A549 (cell line): Measurements from ENCODE around the gene CFAP46. TPM values are rescaled to one million over a fixed set of nuclear protein-coding genes. Genes with fewer than 3 reads are reported as not detected.

Experiments used
- ATAC-seq, 2 experiments: fragments of 200-7000 bp in 1 of 2; fragments of >200 bp in 1 of 2; cut with Nextera tagmentation in 1 of 2; cut with Tn5 transposase in 1 of 2; 3 replicates each; pipeline versions ENCODE4 v1.8.0 to v1.9.1; 2018 to 2020; ENCODE audit warnings: mild to moderate bottlenecking in 1 of 2, moderate library complexity in 1 of 2
- CTCF ChIA-PET: fragments of 300-600 bp; sonication (Branson Sonifier 250); formaldehyde crosslinking; extraction: SDS; loops from one replicate; lab custom pipeline; 2021; ENCODE audit warnings: antibody characterized with exemption, inconsistent platforms; lab: Yijun Ruan, JAX
- POLR2A ChIA-PET: fragments of 350-600 bp; formaldehyde crosslinking; extraction: SDS; loops from one replicate; lab custom pipeline; 2021; ENCODE audit warnings: antibody characterized with exemption, inconsistent platforms; lab: Yijun Ruan, JAX
- DNase-seq, 2 experiments: peaks; one replicate each; pipeline versions ENCODE4 v3.0.0 to v3.0.0-alpha.2; 2011 to 2016; ENCODE audit warnings: low read depth in 1 of 2, low spot score in 1 of 2
- FAIRE-seq: peaks from 2 replicates; lab custom pipeline; 2011; peaks lifted over from hg19 to GRCh38; lab: Jason Lieb, UNC
- H3K27ac ChIP-seq, 2 experiments: fragments of >200 bp; sonication (Bioruptor Twin); formaldehyde crosslinking; 3 replicates each; pipeline ENCODE4 v1.5.1; 2016 to 2017
- H3K4me1 ChIP-seq: fragments of >200 bp; sonication (Bioruptor Twin); formaldehyde crosslinking; 3 replicates; pipeline ENCODE4 v1.6.1; 2016
- H3K4me2 ChIP-seq: fragments of >200 bp; sonication (Bioruptor Twin); formaldehyde crosslinking; 3 replicates; pipeline ENCODE4 v1.6.1; 2016
- H3K4me3 ChIP-seq: fragments of >200 bp; sonication (Bioruptor Twin); formaldehyde crosslinking; 3 replicates; pipeline ENCODE4 v1.5.1; 2016
- H3K9me3 ChIP-seq: fragments of >200 bp; sonication (Bioruptor Twin); formaldehyde crosslinking; 3 replicates; pipeline ENCODE4 v1.6.1; 2016
- BHLHE40 ChIP-seq: IDR thresholded peaks from 2 replicates; pipeline ENCODE4 v1.6.1; 2012; ENCODE audit warnings: low read depth, low read length, inconsistent platforms
- CBX2 ChIP-seq: fragments of 200-600 bp; sonication (generic); IDR thresholded peaks from 2 replicates; pipeline ENCODE4 v1.6.1; 2016; ENCODE audit warnings: low read depth, mild to moderate bottlenecking, borderline replicate concordance
- CBX8 ChIP-seq: fragments of 200-600 bp; sonication (generic); IDR thresholded peaks from 2 replicates; pipeline ENCODE4 v1.6.1; 2016
- CHD2 ChIP-seq: fragments of 150-350 bp; IDR thresholded peaks from 2 replicates; pipeline ENCODE4 v1.6.1; 2014; ENCODE audit warnings: low read length; ENCODE audit not compliant: partially characterized antibody
- CHD4 ChIP-seq: fragments of 200-600 bp; sonication (generic); IDR thresholded peaks from 2 replicates; pipeline ENCODE4 v1.6.1; 2016; ENCODE audit warnings: antibody characterized with exemption, mild to moderate bottlenecking, borderline replicate concordance
- EHF ChIP-seq: fragments of 250-450 bp; sonication (Bioruptor Pico); IDR thresholded peaks from 2 replicates; pipeline ENCODE4 v1.5.0; 2020; ENCODE audit warnings: mild to moderate bottlenecking
- EHMT2 ChIP-seq: fragments of 200-600 bp; sonication (generic); IDR thresholded peaks from 2 replicates; pipeline ENCODE4 v1.6.1; 2016; ENCODE audit warnings: antibody characterized with exemption, low read depth, mild to moderate bottlenecking, moderate library complexity
- FOSB ChIP-seq: fragments of 250-450 bp; sonication (Bioruptor Pico); IDR thresholded peaks from 2 replicates; pipeline ENCODE4 v1.5.0; 2020; ENCODE audit warnings: mild to moderate bottlenecking, moderate library complexity
- FOSL2 ChIP-seq, 2 experiments: fragments of 450-650 bp in 1 of 2; fragments of >200 bp in 1 of 2; sonication (Bioruptor Twin) in 1 of 2; formaldehyde crosslinking; IDR thresholded peaks; 2 replicates each; pipeline versions ENCODE4 v1.5.0 to v1.6.1; 2016 to 2020; ENCODE audit warnings: mild to moderate bottlenecking in 1 of 2, moderate library complexity in 1 of 2
- HEYL ChIP-seq: fragments of 250-450 bp; sonication (Bioruptor Pico); IDR thresholded peaks from 2 replicates; pipeline ENCODE4 v1.8.0; 2021; ENCODE audit warnings: mild to moderate bottlenecking, moderate library complexity
- HOXA7 ChIP-seq: fragments of 250-450 bp; sonication (Bioruptor Pico); IDR thresholded peaks from 2 replicates; pipeline ENCODE4 v1.5.0; 2020; ENCODE audit warnings: mild to moderate bottlenecking, moderate library complexity
- PHF8 ChIP-seq: fragments of 200-600 bp; sonication (generic); IDR thresholded peaks from 2 replicates; pipeline ENCODE4 v1.6.1; 2016; ENCODE audit warnings: low read depth, mild to moderate bottlenecking, antibody characterized with exemption, moderate library complexity, borderline replicate concordance
- POLR2AphosphoS2 ChIP-seq: conservative IDR thresholded peaks from 2 replicates; pipeline ENCODE4 v1.6.1; 2012; ENCODE audit warnings: low read length, improper control_type of control experiment, inconsistent platforms
- RAD21 ChIP-seq, 2 experiments: fragments of >200 bp in 1 of 2; sonication (Bioruptor Twin) in 1 of 2; formaldehyde crosslinking in 1 of 2; IDR thresholded peaks in 1 of 2; conservative IDR thresholded peaks in 1 of 2; 2 replicates in 1 of 2; 3 replicates in 1 of 2; pipeline ENCODE4 v1.6.1; 2012 to 2018; ENCODE audit warnings: inconsistent platforms in 1 of 2
- RARB ChIP-seq: fragments of 250-450 bp; sonication (Bioruptor Pico); IDR thresholded peaks from 2 replicates; pipeline ENCODE4 v1.8.0; 2021; ENCODE audit warnings: mild to moderate bottlenecking, moderate library complexity
- RCOR1 ChIP-seq: fragments of 150-350 bp; IDR thresholded peaks from 2 replicates; pipeline ENCODE4 v1.6.1; 2014; ENCODE audit warnings: antibody characterized with exemption, low read length, low read depth
- RFX5 ChIP-seq: fragments of 450-650 bp; IDR thresholded peaks from 2 replicates; pipeline ENCODE4 v1.7.1; 2014; ENCODE audit warnings: antibody characterized with exemption, mild to moderate bottlenecking, moderate library complexity
- SMC3 ChIP-seq: fragments of >200 bp; sonication (Bioruptor Twin); formaldehyde crosslinking; IDR thresholded peaks from 3 replicates; pipeline ENCODE4 v1.6.1; 2018; ENCODE audit warnings: inconsistent platforms
- ZC3H11A ChIP-seq: fragments of 450-650 bp; IDR thresholded peaks from 2 replicates; pipeline ENCODE4 v1.6.1; 2014; ENCODE audit warnings: antibody characterized with exemption, mild to moderate bottlenecking
- ZFP36 ChIP-seq: fragments of 450-650 bp; IDR thresholded peaks from 2 replicates; pipeline ENCODE4 v1.6.1; 2014; ENCODE audit warnings: borderline replicate concordance; ENCODE audit not compliant: partially characterized antibody
- WGBS: methylation state at CpG from one replicate; pipeline ENCODE4 v1.1.6; 2017; ENCODE audit errors: missing lambda C conversion rate; 5-methylcytosine and 5-hydroxymethylcytosine counted together
- polyA plus RNA-seq, 4 experiments: library from polyadenylated mRNA; depleted of rRNA in 3 of 4; stranded (reverse); fragments of >200 nt; fragmentation: RNase III in 1 of 4; extraction: RNeasy Plus Mini Kit Qiagen cat#74134 plus additional on column Dnase treatment in 1 of 4; gene quantifications; 2 replicates in 3 of 4; 3 replicates in 1 of 4; pipeline ENCODE4 v1.2.3, GENCODE V29; 2011 to 2017
- TF ChIP-seq, protein P1 (sequence below): fragments of >200 bp; sonication (Bioruptor Twin); formaldehyde crosslinking; IDR thresholded peaks from 3 replicates; pipeline ENCODE4 v1.5.1; 2016
- TF ChIP-seq, protein P2 (sequence below): fragments of 200-600 bp; sonication (generic); IDR thresholded peaks from 2 replicates; pipeline ENCODE4 v1.6.1; 2016; ENCODE audit warnings: antibody characterized with exemption, mild to moderate bottlenecking, moderate library complexity
- TF ChIP-seq, protein P3 (sequence below): IDR thresholded peaks from 2 replicates; pipeline ENCODE4 v1.6.1; 2012; ENCODE audit warnings: low read depth, borderline replicate concordance
- TF ChIP-seq, protein P4 (sequence below): fragments of >200 bp; sonication (Bioruptor Twin); formaldehyde crosslinking; IDR thresholded peaks from 2 replicates; pipeline ENCODE4 v1.6.1; 2016
- TF ChIP-seq, protein P5 (sequence below): fragments of 450-650 bp; IDR thresholded peaks from 2 replicates; pipeline ENCODE4 v1.6.1; 2014; ENCODE audit warnings: antibody characterized with exemption

The CFAP46 gene
- polyA plus RNA-seq, 2 of the 4 experiments (the other 2 are of a cell fraction): 0.88 to 1.8 TPM

DNA sequence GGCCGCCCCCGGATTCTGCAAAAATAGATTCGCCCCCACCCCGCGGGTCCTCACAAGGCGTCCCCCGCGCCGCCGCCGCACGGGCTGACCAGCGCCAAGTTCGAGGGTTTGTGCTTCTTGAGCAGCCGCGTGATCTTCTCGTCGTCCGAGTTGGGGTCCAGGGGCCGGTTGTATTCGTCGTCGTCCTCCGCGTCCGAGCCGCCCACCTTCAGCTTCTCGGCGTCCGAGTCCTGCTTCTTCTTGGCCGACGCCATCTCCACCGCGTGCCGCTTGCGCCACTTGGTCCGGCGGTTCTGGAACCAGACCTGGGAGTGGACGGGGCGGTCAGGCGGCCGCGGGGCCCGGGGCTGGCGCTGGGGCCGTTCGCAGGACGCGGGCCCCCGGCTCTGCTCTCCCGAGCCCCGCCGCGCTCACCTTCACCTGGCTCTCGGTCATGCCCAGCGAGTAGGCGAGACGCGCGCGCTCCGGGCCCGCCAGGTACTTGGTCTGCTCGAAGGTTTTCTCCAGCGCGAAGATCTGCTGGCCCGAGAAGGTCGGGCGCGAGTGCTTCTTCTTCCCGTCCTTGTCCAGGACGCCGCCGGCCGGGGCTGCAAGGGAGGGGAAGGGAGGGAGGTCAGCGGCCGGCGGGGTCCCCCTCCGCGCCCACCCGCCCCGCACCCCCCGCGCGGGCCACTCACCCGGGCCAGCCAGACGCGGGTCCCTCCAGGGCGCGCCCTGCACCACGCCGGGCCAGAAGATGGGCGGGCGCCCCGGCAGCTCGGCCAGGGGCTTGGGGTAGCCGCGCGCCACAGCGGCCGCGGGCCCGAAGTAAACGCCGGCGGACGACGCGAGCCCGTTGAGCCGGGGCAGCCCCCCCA, 157.3 kb downstream of the CFAP46 start (continued):
- TF ChIP-seq ZC3H11A (no peak), ZFP36 (no peak), POLR2AphosphoS2 (no peak), SMC3 (no peak), CHD2 (no peak)
- TF ChIP-seq, protein P1, sequence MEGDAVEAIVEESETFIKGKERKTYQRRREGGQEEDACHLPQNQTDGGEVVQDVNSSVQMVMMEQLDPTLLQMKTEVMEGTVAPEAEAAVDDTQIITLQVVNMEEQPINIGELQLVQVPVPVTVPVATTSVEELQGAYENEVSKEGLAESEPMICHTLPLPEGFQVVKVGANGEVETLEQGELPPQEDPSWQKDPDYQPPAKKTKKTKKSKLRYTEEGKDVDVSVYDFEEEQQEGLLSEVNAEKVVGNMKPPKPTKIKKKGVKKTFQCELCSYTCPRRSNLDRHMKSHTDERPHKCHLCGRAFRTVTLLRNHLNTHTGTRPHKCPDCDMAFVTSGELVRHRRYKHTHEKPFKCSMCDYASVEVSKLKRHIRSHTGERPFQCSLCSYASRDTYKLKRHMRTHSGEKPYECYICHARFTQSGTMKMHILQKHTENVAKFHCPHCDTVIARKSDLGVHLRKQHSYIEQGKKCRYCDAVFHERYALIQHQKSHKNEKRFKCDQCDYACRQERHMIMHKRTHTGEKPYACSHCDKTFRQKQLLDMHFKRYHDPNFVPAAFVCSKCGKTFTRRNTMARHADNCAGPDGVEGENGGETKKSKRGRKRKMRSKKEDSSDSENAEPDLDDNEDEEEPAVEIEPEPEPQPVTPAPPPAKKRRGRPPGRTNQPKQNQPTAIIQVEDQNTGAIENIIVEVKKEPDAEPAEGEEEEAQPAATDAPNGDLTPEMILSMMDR: no peak

DNA sequence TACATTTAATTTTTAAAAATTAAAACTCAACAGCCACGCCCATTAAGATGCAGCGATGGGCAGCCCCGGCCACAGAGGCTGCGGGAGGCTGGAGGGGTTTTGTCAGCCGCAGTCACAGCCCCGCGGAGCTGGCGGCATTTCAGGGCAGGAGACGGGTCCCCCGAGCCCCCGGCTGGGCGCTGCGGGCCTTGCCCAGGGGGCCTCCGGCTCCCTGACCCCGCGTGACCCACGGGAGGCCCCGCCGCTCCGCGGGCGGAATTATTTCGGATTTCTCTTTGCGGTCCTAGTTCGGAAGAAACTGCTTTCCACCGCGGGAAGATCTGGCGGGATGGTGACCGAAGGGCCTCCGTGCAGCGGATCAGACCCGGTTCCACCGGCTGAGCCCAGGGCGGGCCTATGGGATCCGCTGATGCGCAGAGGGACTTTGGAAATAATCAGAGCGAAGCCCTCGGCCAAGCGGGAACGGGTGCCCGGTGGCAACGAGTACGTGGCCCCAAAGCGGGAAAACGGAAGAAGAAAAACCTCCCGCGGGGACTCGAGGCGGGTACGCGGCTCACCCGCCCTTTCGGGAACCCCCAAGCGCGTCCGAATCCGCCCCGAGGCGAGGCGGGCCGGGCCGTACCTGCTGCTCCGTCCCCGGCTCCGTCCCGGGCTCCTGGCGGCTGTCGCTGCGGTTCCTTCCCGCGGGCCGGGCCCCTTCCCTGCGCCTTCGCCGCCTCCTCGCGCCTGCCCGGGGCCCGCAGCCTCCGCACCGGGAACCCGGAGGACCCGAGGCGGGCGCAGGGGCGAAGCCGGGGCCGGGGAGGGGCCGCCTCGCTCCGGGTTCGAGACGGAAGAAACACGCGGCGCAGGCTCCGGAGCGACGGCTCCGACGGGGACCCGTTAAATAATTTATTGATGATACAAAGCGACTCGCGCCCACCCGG, 158.2 kb downstream of the CFAP46 start:
- ATAC-seq: no peak

DNA sequence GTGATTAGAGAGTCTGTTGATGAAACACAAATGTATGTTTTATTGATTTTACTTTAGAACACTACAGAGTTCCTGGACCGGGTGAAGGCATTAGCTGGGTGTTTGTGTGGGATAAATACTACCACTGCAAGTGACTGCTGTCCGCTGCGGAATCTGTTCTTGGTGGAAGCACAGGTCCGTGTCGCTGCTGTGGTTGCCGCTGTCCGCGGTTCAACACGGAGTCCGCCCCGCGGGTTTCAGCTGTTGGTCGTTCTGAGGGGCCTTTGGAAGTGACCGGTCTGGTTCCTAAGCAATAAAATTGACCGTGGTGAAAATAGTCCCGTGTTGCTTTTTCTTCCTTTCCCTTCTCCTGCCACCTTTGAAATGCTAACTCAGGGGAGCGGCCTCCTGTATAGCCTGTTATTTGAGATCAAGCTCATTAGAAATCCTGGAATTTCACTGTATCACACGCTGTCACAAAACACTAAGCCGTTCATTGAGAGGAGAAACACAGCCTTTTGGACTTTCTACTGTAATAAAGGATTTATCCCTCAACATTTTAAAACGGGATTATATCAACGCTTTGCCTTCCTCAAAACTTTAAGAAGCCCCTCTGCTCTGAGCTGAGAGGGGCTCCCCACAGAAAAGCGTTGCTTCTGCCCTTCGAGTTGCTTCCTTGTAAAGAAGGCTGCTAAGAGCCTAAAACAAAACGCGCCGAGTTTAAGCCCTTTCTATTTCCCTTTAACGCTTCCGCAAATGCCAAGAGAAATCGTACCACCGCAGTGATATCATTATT, 159.0 kb downstream of the CFAP46 start:
- no peak overlapping the region for H3K4me2 ChIP-seq
- 87% methylated on average over 30 of the region's 30 CpGs for WGBS
- no peak for ATAC-seq
- peaks cover 26% of the 10 kb centered on the region for H3K4me1 ChIP-seq
- no peaks in the 10 kb centered on the region for H3K9me3 ChIP-seq
- no peak overlapping the region for H3K4me3 ChIP-seq
- DNase-seq: no peak
- ChIA-PET POLR2A (no interaction called here), CTCF (interaction anchor here (0.9 to 1.5 kb wide), 2 partner anchors 127 to 129 kb away, joined by 5 to 9 read pairs; no protein-coding TSS in a partner anchor)
- FAIRE-seq: no peak
- H3K27ac ChIP-seq: no peak overlapping the region
- TF ChIP-seq EHF (CRISPR knock-in tag): no peak
- TF ChIP-seq, protein P2, sequence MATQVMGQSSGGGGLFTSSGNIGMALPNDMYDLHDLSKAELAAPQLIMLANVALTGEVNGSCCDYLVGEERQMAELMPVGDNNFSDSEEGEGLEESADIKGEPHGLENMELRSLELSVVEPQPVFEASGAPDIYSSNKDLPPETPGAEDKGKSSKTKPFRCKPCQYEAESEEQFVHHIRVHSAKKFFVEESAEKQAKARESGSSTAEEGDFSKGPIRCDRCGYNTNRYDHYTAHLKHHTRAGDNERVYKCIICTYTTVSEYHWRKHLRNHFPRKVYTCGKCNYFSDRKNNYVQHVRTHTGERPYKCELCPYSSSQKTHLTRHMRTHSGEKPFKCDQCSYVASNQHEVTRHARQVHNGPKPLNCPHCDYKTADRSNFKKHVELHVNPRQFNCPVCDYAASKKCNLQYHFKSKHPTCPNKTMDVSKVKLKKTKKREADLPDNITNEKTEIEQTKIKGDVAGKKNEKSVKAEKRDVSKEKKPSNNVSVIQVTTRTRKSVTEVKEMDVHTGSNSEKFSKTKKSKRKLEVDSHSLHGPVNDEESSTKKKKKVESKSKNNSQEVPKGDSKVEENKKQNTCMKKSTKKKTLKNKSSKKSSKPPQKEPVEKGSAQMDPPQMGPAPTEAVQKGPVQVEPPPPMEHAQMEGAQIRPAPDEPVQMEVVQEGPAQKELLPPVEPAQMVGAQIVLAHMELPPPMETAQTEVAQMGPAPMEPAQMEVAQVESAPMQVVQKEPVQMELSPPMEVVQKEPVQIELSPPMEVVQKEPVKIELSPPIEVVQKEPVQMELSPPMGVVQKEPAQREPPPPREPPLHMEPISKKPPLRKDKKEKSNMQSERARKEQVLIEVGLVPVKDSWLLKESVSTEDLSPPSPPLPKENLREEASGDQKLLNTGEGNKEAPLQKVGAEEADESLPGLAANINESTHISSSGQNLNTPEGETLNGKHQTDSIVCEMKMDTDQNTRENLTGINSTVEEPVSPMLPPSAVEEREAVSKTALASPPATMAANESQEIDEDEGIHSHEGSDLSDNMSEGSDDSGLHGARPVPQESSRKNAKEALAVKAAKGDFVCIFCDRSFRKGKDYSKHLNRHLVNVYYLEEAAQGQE: no peak
- no peak for TF ChIP-seq CHD4
- no peak for TF ChIP-seq CBX2
- no peak for TF ChIP-seq RAD21 (conservative IDR thresholded peaks at IDR 0.05 in 1 of 2, IDR thresholded peaks at IDR 0.05 in 1 of 2)
- no peak for TF ChIP-seq BHLHE40
- no peak for TF ChIP-seq FOSB (CRISPR knock-in tag)
- TF ChIP-seq, protein P3, sequence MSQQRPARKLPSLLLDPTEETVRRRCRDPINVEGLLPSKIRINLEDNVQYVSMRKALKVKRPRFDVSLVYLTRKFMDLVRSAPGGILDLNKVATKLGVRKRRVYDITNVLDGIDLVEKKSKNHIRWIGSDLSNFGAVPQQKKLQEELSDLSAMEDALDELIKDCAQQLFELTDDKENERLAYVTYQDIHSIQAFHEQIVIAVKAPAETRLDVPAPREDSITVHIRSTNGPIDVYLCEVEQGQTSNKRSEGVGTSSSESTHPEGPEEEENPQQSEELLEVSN: no peak
- TF ChIP-seq HEYL: no peak
- TF ChIP-seq FOSL2 (IDR thresholded peaks at IDR 0.05): no peak
- TF ChIP-seq FOSL2 (CRISPR knock-in tag; IDR thresholded peaks at IDR 0.05): no peak
- TF ChIP-seq ZC3H11A: no peak
- TF ChIP-seq PHF8: no peak

More for the DNA sequence above, 158.2 kb downstream of the CFAP46 start:
- H3K9me3 ChIP-seq: no peaks in the 10 kb centered on the region
- no peak for DNase-seq
- H3K4me2 ChIP-seq: no peak overlapping the region
- no peak for FAIRE-seq
- POLR2A ChIA-PET: no interaction called here
- 92% methylated on average over 89 of the region's 106 CpGs for WGBS
- no peak overlapping the region for H3K4me3 ChIP-seq
- no peak overlapping the region for H3K27ac ChIP-seq
- CTCF ChIA-PET: interaction anchor here (1.5 kb wide), 1 partner anchor 128 kb away, joined by 9 read pairs; no protein-coding TSS in a partner anchor
- TF ChIP-seq CBX8 (no peak), ZFP36 (no peak), POLR2AphosphoS2 (no peak), RCOR1 (no peak), HOXA7 (CRISPR knock-in tag) (no peak), EHMT2 (no peak), RFX5 (no peak), EHF (CRISPR knock-in tag) (no peak), RARB (no peak)
- TF ChIP-seq, protein P4, sequence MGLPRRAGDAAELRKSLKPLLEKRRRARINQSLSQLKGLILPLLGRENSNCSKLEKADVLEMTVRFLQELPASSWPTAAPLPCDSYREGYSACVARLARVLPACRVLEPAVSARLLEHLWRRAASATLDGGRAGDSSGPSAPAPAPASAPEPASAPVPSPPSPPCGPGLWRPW: no peak
- TF ChIP-seq, protein P5, sequence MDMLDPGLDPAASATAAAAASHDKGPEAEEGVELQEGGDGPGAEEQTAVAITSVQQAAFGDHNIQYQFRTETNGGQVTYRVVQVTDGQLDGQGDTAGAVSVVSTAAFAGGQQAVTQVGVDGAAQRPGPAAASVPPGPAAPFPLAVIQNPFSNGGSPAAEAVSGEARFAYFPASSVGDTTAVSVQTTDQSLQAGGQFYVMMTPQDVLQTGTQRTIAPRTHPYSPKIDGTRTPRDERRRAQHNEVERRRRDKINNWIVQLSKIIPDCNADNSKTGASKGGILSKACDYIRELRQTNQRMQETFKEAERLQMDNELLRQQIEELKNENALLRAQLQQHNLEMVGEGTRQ: no peak
- peaks cover 26% of the 10 kb centered on the region for H3K4me1 ChIP-seq
